ENCODE measurements around the gene NMS. TPM values are rescaled to one million over a fixed set of nuclear protein-coding genes. Genes with fewer than 3 reads are reported as not detected.

Gene NMS
- total and polyA plus RNA-seq, 10 of the 15 experiments (the other 5 are each of a cell fraction or from before 2014, with no cell fraction given), result not detected

DNA sequence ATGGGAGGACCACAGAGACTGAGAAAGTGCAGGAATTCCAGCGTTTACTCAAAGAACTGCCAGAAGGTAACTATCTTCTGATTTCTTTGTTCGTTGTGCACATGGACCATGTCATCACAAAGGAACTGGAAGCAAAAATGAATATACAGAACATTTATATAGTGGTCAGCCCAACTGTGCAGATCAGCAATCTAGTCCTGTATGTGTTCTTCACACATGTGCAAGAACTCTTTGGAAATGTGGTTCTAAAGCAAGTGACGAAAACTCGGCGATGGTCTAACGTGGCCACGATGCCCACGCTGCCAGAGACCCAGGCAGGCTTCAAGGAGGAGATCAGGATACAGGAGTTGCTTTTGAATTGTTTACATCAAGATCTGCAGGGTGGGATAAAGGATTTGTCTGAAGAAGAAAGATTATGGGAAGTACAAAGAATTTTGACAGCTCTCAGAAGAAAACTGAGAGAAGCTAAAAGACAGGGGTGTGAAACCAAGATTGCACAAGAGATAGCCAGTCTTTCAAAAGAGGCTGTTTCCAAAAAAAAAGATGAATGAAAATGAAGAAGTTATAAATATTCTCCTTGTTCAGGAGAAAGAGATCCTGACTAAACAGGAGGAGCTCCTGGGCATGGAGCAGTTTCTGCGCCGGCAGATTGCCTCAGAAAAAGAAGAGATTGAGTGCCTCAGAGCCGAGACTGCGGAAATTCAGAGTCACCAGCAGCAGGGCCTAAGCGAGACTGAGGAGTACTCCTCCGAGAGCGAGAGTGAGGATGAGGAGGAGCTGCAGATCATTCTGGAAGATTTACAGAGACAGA, 44.5 kb upstream of the NMS start (continued):
- TF ChIP-seq, protein P1, sequence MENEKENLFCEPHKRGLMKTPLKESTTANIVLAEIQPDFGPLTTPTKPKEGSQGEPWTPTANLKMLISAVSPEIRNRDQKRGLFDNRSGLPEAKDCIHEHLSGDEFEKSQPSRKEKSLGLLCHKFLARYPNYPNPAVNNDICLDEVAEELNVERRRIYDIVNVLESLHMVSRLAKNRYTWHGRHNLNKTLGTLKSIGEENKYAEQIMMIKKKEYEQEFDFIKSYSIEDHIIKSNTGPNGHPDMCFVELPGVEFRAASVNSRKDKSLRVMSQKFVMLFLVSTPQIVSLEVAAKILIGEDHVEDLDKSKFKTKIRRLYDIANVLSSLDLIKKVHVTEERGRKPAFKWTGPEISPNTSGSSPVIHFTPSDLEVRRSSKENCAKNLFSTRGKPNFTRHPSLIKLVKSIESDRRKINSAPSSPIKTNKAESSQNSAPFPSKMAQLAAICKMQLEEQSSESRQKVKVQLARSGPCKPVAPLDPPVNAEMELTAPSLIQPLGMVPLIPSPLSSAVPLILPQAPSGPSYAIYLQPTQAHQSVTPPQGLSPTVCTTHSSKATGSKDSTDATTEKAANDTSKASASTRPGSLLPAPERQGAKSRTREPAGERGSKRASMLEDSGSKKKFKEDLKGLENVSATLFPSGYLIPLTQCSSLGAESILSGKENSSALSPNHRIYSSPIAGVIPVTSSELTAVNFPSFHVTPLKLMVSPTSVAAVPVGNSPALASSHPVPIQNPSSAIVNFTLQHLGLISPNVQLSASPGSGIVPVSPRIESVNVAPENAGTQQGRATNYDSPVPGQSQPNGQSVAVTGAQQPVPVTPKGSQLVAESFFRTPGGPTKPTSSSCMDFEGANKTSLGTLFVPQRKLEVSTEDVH (IDR thresholded peaks at IDR 0.05; ENCODE audit: low read depth, partially characterized antibody), result no peak
- TF ChIP-seq CBX3 (IDR thresholded peaks at IDR 0.05; ENCODE audit: borderline replicate concordance, low read depth) (no peak), HDGF (IDR thresholded peaks at IDR 0.05) (no peak)

DNA sequence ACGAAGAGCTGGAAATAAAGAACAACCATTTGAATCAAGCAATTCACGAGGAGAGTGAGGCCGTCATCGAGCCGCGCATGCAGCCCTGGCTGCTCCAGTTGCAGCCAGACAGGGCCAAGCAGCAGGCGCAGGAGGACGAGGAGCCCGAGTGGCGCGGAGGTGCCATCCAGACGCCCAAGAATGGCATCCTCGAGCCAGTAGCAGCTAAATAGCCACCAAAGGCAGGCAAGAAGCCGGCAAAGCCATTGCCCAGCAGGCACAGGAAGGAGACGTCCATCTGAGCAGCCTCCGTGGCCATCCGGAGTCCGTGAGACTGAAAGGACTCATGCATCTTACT, 43.9 kb upstream of the NMS start:
- no TSS peak for BruUV-seq (replicated peaks)
- FAIRE-seq (no peak), DNase-seq (ENCODE audit: low read depth, low spot score) (no peak), ATAC-seq (no peak)
- Histone ChIP-seq H3K9ac (ENCODE audit: control insufficient read depth, insufficient read depth, low read length) (no peak overlapping the region), H3K4me3 (no peak overlapping the region), H3K9me3 (replicated peaks; ENCODE audit: control insufficient read depth, insufficient read depth, low read length) (no peaks in the 10 kb centered on the region; the same call in 1 of the 3 replicates), H3K4me1 (ENCODE audit: control insufficient read depth, insufficient read depth, low read length) (no peaks in the 10 kb centered on the region), H2AFZ (ENCODE audit: control insufficient read depth, low read depth, low read length) (no peak overlapping the region), H3K27me3 (replicated peaks in 1 of 2; ENCODE audit: control insufficient read depth in 2 of 2, insufficient read depth in 2 of 2, low read length in 1 of 2) (no peaks in the 10 kb centered on the region), H3K4me2 (ENCODE audit: control insufficient read depth, insufficient read depth) (no peak overlapping the region), H3K27ac (ENCODE audit: control insufficient read depth, insufficient read depth) (no peak overlapping the region), H4K20me1 (ENCODE audit: control insufficient read depth, insufficient read depth) (no peaks in the 10 kb centered on the region), H3K79me2 (ENCODE audit: control insufficient read depth, insufficient read depth, low read length) (no peaks in the 10 kb centered on the region), H3K36me3 (ENCODE audit: control insufficient read depth in 2 of 2, insufficient read depth in 2 of 2, low read length in 1 of 2) (no peaks in the 10 kb centered on the region)
- POLR2A ChIA-PET, result no interaction called here
- in situ Hi-C loops (cut with MboI) (loop anchor here (10.0 kb wide), 1 partner anchor 558 kb away; no protein-coding TSS in a partner anchor), intact Hi-C loops (cut with micrococcal nuclease; ENCODE audit: unreplicated experiment) (no loop called here)
- TF ChIP-seq HCFC1 (IDR thresholded peaks at IDR 0.05; ENCODE audit: low read length), result no peak
- TF ChIP-seq, protein P2, sequence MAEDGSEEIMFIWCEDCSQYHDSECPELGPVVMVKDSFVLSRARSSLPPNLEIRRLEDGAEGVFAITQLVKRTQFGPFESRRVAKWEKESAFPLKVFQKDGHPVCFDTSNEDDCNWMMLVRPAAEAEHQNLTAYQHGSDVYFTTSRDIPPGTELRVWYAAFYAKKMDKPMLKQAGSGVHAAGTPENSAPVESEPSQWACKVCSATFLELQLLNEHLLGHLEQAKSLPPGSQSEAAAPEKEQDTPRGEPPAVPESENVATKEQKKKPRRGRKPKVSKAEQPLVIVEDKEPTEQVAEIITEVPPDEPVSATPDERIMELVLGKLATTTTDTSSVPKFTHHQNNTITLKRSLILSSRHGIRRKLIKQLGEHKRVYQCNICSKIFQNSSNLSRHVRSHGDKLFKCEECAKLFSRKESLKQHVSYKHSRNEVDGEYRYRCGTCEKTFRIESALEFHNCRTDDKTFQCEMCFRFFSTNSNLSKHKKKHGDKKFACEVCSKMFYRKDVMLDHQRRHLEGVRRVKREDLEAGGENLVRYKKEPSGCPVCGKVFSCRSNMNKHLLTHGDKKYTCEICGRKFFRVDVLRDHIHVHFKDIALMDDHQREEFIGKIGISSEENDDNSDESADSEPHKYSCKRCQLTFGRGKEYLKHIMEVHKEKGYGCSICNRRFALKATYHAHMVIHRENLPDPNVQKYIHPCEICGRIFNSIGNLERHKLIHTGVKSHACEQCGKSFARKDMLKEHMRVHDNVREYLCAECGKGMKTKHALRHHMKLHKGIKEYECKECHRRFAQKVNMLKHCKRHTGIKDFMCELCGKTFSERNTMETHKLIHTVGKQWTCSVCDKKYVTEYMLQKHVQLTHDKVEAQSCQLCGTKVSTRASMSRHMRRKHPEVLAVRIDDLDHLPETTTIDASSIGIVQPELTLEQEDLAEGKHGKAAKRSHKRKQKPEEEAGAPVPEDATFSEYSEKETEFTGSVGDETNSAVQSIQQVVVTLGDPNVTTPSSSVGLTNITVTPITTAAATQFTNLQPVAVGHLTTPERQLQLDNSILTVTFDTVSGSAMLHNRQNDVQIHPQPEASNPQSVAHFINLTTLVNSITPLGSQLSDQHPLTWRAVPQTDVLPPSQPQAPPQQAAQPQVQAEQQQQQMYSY (CRISPR knock-in tag; IDR thresholded peaks at IDR 0.05), result no peak
- TF ChIP-seq HDAC2 (IDR thresholded peaks at IDR 0.05), result no peak
- SMC1A ChIA-PET (ENCODE audit: uncharacterized antibody, unreplicated experiment), result interaction anchor here (0.8 kb wide), 1 partner anchor 164 kb away, joined by 3 read pairs; no protein-coding TSS in a partner anchor
- RAD21 ChIA-PET (ENCODE audit: unreplicated experiment), result no interaction called here
- 52% methylated on average over 18 of the region's 18 CpGs for WGBS (ENCODE audit: insufficient coverage, insufficient replicate concordance, low lambda C conversion rate, missing lambda C conversion rate)
- CTCF ChIA-PET, result interaction anchor here (0.5 to 1.4 kb wide), 5 partner anchors 10 to 176 kb away, joined by 3 to 5 read pairs (median 4); no protein-coding TSS in a partner anchor
